Aorta (tissue), 5 donors: Measurements from ENCODE around the gene GRIFIN. TPM values are rescaled to one million over a fixed set of nuclear protein-coding genes. Genes with fewer than 3 reads are reported as not detected.
"Not testable (repeated sequence)": the region's sequence is repeated elsewhere in the genome, so short reads cannot be mapped to it uniquely, and the experiment has no call there.

Source experiments
- ATAC-seq: fragments of 200-7000 bp; cut with Tn5 transposase; one replicate; pipeline ENCODE4 v1.9.1; 2022; ENCODE audit warnings: moderate library complexity; ENCODE audit not compliant: low FRiP score
- DNase-seq, 2 donors: peaks; one replicate each; pipeline ENCODE4 v3.0.0-alpha.2; 2020
- H3K27ac ChIP-seq, 2 donors: one replicate each; pipeline ENCODE4 v1.5.1; 2013; ENCODE audit warnings: low read length in 2 of 2, mild to moderate bottlenecking in 2 of 2, moderate library complexity in 2 of 2, control low read depth in 1 of 2, inconsistent platforms in 1 of 2, low read depth in 1 of 2
- H3K27me3 ChIP-seq, 2 donors: one replicate each; pipeline ENCODE4 v1.6.1; 2013; ENCODE audit warnings: control low read depth in 1 of 2, low read length in 1 of 2, mild to moderate bottlenecking in 1 of 2, moderate library complexity in 1 of 2; ENCODE audit not compliant: insufficient read depth in 2 of 2, control insufficient read depth in 1 of 2
- H3K36me3 ChIP-seq, 2 donors: one replicate each; pipeline ENCODE4 v1.6.1; 2013; ENCODE audit warnings: control low read depth in 1 of 2, low read length in 1 of 2, mild to moderate bottlenecking in 1 of 2; ENCODE audit not compliant: insufficient read depth in 2 of 2, control insufficient read depth in 1 of 2
- H3K4me1 ChIP-seq, 2 donors: one replicate each; pipeline ENCODE4 v1.6.1; 2013; ENCODE audit warnings: low read length in 2 of 2, control low read depth in 1 of 2, mild to moderate bottlenecking in 1 of 2, moderate library complexity in 1 of 2; ENCODE audit not compliant: insufficient read depth in 2 of 2, control insufficient read depth in 1 of 2
- H3K4me3 ChIP-seq, 2 donors: one replicate each; pipeline ENCODE4 v1.5.1; 2013; ENCODE audit warnings: low read length in 2 of 2, control low read depth in 1 of 2, mild to moderate bottlenecking in 1 of 2
- H3K9me3 ChIP-seq: one replicate; pipeline ENCODE4 v1.6.1; 2013; ENCODE audit warnings: mild to moderate bottlenecking, low read length; ENCODE audit not compliant: control insufficient read depth
- WGBS, 2 donors: extraction: QIAGEN DNeasy Blood & Tissue Kit; methylation state at CpG; one replicate each; pipeline ENCODE4 v1.1.7; 2013; 5-methylcytosine and 5-hydroxymethylcytosine counted together
- intact Hi-C, 2 donors: fragments of 100-400 bp; cut with DNase I; formaldehyde crosslinking; loops; one replicate each; pipeline versions ENCODE4 v1.14.2 to v1.15.0; 2022
- polyA plus RNA-seq, 2 donors: library from polyadenylated mRNA; stranded (reverse); fragments of 200-250 nt; gene quantifications; one replicate each; pipeline ENCODE4 v1.2.3, GENCODE V29; 2013
- total RNA-seq, 2 donors: library from RNA; stranded (reverse); fragmentation: NEBNext Ultra II Directional; extraction: Animal tissue kit (Norgen Biotek cat#: 25700); gene quantifications; one replicate each; pipeline ENCODE4 v1.2.1, GENCODE V29; 2021
- donor health status: healthy with polysubstance abuse.
- donor health status: Bipolar disorder and iron deficiency.
- donor health status: DM: no; HTN: no; CAD: no.
- donor health status: DM: no; HTN: no; CAD: no.
- donor health status: DM: yes; HTN: yes; CAD: no.

The GRIFIN gene
- total and polyA plus RNA-seq, 4 donors, result not detected

GRCh38 chr7:2461268-2462026 lies 14.8 kb downstream of the GRIFIN start:
- no peak overlapping the region for H3K4me3 ChIP-seq
- H3K27me3 ChIP-seq, result no peaks in the 10 kb centered on the region
- H3K9me3 ChIP-seq, result no peaks in the 10 kb centered on the region
- intact Hi-C loops, result no loop called here
- H3K36me3 ChIP-seq, result no peaks in the 10 kb centered on the region
- no peak for ATAC-seq
- H3K4me1 ChIP-seq, result no peaks in the 10 kb centered on the region
- WGBS, 2 donors, result 70 to 77% methylated on average over 14 to 15 of the region's 15 CpGs
- DNase-seq, result no peak
- no peak overlapping the region for H3K27ac ChIP-seq

DNA sequence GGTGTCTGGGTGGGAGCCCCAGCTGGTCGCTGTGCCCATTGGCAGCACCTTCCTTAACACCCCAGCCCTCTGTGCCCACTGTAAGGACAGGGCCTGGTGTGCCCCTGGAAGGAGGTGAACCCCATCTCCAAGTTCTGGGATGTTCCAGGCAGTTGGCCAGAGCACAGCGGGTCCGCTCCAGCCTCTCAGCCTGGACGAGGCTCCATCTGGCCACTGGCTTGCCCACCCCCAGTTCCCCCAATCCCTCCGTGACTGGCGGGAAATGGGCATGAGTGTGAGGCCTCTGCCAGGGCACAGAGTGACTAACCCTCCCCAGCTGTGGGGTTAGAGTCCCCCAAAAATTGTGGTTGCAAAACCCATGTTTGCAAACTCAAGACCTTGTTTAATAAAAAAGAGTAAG lies 15.6 kb downstream of the GRIFIN start:
- 75 to 81% methylated on average over 6 of the region's 6 CpGs for WGBS, 2 donors
- Histone ChIP-seq H3K27ac (no peak overlapping the region), H3K27me3 (no peaks in the 10 kb centered on the region), H3K36me3 (no peaks in the 10 kb centered on the region), H3K4me1 (no peaks in the 10 kb centered on the region), H3K4me3 (no peak overlapping the region), H3K9me3 (no peaks in the 10 kb centered on the region)
- ATAC-seq (no peak), DNase-seq (no peak)
- intact Hi-C loops, result no loop called here

GRCh38 chr7:2460188-2460587 lies 16.0 kb downstream of the GRIFIN start:
- intact Hi-C loops, result no loop called here
- no peaks in the 10 kb centered on the region for H3K4me1 ChIP-seq
- 48 to 55% methylated on average over 21 to 23 of the region's 23 CpGs for WGBS, 2 donors
- no peaks in the 10 kb centered on the region for H3K27me3 ChIP-seq
- DNase-seq (no peak), ATAC-seq (peak; percentile 29)
- H3K9me3 ChIP-seq, result no peaks in the 10 kb centered on the region
- no peak overlapping the region for H3K27ac ChIP-seq
- no peaks in the 10 kb centered on the region for H3K36me3 ChIP-seq
- no peak overlapping the region for H3K4me3 ChIP-seq

DNA sequence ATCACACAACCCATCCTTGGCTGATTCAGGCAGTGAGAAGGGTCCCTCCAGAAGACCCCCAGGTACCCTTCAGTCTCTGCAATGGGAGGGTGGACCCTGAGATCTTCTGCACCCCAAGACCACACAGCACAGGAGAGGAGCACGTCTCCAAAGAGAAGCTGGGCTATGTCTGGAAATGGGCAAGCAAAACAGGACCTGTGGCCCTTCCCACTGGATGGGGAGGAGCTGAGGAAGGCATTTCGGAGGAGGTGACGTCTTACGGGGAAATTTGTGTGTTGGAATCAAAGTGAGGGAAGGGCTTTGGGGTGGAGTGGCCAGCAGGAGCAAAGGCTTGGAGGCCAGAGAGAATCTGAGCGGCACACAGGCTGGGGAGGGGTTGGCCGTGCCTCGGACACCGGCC lies 16.5 kb downstream of the GRIFIN start:
- no peaks in the 10 kb centered on the region for H3K36me3 ChIP-seq
- no peak overlapping the region for H3K4me3 ChIP-seq
- no peaks in the 10 kb centered on the region for H3K9me3 ChIP-seq
- ATAC-seq (no peak), DNase-seq (no peak)
- intact Hi-C loops, result no loop called here
- no peaks in the 10 kb centered on the region for H3K27me3 ChIP-seq
- no peaks in the 10 kb centered on the region for H3K4me1 ChIP-seq
- H3K27ac ChIP-seq, result no peak overlapping the region
- WGBS, 2 donors, result 48 to 68% methylated on average over 8 of the region's 8 CpGs

DNA sequence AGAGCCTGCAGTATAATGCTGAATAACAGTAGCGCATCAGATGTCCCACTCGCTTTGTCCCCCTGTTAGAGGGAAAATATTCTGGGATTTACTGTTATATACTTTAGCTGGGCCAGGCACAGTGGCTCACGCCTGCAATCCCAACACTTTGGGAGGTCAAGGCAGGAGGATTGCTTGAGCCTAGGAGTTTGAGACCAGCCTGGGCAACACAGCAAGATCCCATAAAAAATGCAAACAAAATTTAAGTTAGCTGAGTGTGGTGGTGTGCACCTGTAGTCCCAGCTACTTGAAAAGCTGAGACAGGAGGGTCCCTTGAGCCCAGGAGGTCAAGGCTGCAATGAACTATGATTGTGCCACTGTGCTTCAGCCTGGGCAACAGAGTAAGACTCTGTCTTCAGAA lies 22.3 kb downstream of the GRIFIN start:
- H3K4me3 ChIP-seq, H3K36me3 ChIP-seq, H3K27me3 ChIP-seq, H3K9me3 ChIP-seq, H3K4me1 ChIP-seq, DNase-seq, H3K27ac ChIP-seq, ATAC-seq: not testable (repeated sequence)
- intact Hi-C loops, result loop anchor here (5.0 kb wide), 1 partner anchor 228 kb away; no protein-coding TSS in a partner anchor
- 96 to 98% methylated on average over 3 of the region's 3 CpGs for WGBS, 2 donors

GRCh38 chr7:2452643-2453270 lies 23.4 kb downstream of the GRIFIN start:
- intact Hi-C loops, result loop anchor here (5.0 kb wide), 1 partner anchor 230 kb away; no protein-coding TSS in a partner anchor
- DNase-seq (no peak), ATAC-seq (no peak)
- Histone ChIP-seq H3K36me3 (no peaks in the 10 kb centered on the region), H3K27ac (no peak overlapping the region), H3K27me3 (no peaks in the 10 kb centered on the region), H3K4me1 (no peaks in the 10 kb centered on the region), H3K9me3 (no peaks in the 10 kb centered on the region), H3K4me3 (no peak overlapping the region)
- 86 to 97% methylated on average over 7 to 8 of the region's 8 CpGs for WGBS, 2 donors

DNA sequence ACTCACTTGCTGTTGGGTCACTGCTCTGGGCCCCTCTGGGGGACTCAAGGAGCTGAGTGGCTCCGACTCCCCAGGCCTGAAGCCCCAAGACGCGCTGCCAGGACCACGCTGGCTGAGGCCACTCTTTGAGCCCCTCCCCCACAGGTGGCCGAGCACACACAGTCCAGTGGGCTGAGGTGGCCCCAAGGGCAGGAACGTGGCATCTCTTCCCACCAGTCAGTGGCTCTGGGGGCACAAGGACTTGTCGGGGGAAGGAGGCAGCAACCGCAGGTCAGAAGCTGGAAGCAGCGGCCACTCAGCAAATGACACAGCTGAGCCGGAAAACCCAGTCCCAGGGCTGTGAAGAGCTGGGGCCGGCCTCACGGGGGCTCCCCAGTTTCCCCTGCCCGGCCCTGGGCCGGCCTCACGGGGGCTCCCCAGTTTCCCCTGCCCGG lies 24.1 kb downstream of the GRIFIN start:
- DNase-seq, result no peak
- peak; percentile 70 for ATAC-seq
- Histone ChIP-seq H3K4me1 (no peaks in the 10 kb centered on the region), H3K4me3 (peak overlapping the region in 1 of 2 donors; percentile 22), H3K9me3 (no peaks in the 10 kb centered on the region), H3K27ac (no peak overlapping the region), H3K27me3 (no peaks in the 10 kb centered on the region), H3K36me3 (no peaks in the 10 kb centered on the region)
- WGBS, 2 donors, result 43 to 51% methylated on average over 9 to 16 of the region's 16 CpGs
- intact Hi-C loops, result loop anchor here (5.0 kb wide), 1 partner anchor 230 kb away; no protein-coding TSS in a partner anchor

DNA sequence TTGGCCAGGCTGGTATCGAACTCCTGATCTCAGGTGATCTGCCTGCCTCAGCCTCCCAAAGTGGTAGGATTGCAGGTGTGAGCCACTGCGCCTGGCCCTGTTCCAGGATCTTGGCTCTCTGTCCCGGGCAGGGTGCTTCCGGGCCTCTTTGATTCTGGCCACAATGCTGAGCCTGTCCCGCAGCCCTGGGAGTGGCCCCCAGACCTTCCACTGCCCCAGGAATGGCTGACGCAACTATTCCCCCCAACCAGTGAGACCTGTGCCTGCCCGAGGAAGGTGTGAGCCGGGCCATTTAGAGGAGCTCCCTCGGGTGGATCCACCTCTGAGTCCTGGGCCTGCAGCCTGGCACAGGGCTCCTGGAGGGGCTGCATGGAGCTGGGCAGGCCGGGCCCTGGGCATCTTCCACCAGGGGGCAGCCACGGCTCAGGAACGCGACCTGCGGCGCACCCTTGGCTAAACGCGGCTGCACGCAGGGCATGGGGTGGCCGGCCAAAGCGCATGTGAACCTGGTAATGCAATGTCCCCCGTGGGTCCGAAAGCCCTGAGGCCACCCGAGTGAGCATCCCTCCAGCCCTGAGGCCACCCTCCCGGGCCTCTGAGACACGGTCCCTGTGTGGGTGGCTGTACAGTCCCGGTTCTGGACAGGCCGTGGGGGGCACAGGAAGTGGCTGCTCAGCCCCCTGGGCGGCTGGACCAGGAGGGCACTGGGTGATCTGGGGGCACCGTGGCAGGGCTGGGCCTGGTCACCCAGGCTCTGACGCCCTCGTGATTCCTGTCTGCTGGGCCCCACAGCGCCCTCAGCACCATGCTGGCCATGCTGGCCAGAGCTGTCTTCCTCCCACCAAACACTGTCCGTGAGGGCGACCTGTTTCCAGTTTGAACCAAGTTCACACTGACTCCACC lies 24.8 kb downstream of the GRIFIN start:
- 11 to 12% methylated on average over 32 to 34 of the region's 34 CpGs for WGBS, 2 donors
- intact Hi-C loops, result loop anchor here (5.0 kb wide), 1 partner anchor 231 kb away; no protein-coding TSS in a partner anchor
- Histone ChIP-seq H3K27me3 (no peaks in the 10 kb centered on the region), H3K27ac (no peak overlapping the region), H3K4me1 (no peaks in the 10 kb centered on the region), H3K9me3 (no peaks in the 10 kb centered on the region), H3K4me3 (peak overlapping the region in 1 of 2 donors; percentile 22), H3K36me3 (no peaks in the 10 kb centered on the region)
- ATAC-seq, result peak; percentile 94
- peak; percentile 91 to 96 for DNase-seq
